GM12873 (cell line): ENCODE data around the gene FOXD3.

ENCODE experiments used
- TF ChIP-seq, protein P1 (sequence below): IDR thresholded peaks from 2 replicates; pipeline ENCODE4 v1.5.1; 2012; ENCODE audit warnings: low read depth, mild to moderate bottlenecking, moderate library complexity, low read length, control low read depth; ENCODE audit not compliant: insufficient read depth; ENCODE audit errors: missing control alignments

Gene FOXD3

DNA sequence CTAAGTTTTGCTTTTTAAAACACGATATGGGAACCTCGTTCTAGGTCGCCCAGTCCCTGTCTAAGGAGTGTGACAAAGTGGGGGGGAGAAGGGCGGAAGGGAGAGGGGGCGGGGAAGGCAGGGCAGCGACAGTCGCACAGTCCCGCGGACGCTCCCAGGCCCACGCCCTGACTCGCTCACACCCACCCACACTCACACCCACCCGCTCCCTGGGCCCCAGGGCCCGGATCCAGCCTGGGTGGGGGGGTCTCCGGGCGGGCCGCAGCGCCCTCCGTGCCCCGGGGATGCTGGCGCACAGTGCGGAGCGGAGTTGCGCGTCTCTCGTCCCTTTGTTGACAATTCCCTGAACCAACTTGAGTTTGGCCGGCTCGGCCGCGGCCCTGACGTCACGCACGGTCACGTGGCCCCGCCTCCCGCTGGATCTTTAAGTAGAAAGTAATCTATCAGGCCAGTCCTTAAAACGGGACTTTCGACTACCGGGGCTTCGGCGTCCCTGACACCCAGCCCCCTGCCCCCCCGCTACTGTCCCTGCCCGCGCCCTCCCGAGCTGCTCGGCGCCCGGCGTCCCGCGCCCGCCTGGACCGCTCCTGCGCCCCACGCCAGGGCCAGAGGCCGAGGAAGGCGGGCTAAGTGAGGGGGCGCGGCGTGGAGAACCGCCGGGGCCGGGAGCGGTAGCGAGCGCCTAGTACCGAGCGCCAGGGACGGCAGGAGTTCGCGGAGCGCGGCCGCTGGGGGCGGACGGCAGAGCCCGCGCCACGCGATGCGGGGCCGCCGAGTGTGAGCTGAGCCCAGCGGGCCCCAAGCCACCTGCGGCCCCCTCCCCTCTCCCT is at the start of gene FOXD3:
TSS of gene FOXD3 (plus strand) at position 454 of the 830 bp plus-strand sequence. CDS start 492 bp downstream, outside the sequence.
- TF ChIP-seq, protein P1, sequence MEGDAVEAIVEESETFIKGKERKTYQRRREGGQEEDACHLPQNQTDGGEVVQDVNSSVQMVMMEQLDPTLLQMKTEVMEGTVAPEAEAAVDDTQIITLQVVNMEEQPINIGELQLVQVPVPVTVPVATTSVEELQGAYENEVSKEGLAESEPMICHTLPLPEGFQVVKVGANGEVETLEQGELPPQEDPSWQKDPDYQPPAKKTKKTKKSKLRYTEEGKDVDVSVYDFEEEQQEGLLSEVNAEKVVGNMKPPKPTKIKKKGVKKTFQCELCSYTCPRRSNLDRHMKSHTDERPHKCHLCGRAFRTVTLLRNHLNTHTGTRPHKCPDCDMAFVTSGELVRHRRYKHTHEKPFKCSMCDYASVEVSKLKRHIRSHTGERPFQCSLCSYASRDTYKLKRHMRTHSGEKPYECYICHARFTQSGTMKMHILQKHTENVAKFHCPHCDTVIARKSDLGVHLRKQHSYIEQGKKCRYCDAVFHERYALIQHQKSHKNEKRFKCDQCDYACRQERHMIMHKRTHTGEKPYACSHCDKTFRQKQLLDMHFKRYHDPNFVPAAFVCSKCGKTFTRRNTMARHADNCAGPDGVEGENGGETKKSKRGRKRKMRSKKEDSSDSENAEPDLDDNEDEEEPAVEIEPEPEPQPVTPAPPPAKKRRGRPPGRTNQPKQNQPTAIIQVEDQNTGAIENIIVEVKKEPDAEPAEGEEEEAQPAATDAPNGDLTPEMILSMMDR, result no peak

DNA sequence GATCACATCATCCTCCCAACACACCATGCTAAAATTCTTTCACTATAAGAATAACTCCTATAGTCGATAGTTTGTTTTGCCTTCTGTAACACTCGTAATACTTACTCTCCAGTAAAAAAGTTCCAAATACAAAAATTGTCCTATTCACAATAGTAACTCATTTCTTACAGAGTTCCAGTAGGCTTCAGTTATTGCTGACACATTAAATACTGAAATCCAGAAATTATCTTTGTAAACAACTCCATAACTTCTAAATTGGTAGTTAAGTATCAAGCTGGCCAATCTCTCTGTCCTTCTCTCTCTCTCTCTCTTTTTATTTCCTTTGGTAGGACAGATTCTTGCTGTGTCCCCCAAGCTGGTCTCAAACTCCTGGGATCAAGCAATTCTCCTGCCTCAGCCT is 49.6 kb upstream of the FOXD3 start:
- TF ChIP-seq, protein P1, result no peak

DNA sequence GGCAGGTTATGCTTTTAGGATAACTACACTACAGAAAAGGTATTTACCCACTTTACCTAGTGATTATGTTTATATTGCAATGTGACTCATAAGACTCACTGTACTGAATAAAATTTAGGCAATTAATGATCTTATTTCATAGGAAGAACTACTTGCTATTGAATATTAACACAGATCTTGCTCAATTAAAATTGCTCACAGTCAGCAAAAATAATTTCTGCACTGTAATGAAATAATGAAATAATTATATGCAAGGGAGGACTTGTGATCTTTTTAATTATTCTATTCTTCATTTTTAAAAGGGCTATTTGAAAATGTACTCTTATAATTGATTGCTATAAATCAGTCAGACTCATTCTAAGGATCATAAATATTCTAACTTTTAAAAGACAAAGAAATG is 48.0 kb upstream of the FOXD3 start:
- TF ChIP-seq, protein P1, result no peak

DNA sequence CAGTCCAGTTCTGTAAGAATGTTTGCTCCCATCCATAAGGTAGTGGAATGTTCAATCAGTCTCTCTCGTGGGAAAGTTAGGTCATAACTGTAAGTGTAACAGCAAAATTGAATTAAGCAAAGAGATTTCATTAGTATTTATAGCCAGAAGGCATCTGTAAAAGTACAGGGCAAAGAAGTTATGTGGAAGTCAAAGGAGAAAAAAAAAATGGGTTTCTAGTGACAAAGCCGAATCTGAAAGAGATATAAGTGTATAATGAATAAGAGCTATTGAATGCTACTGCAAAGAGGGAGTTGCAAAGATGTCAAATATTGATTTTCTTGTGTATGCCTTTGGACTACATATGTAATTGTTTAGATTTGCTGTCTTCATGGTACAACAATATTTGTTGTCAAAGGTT is 47.4 kb upstream of the FOXD3 start:
- TF ChIP-seq, protein P1, result no peak

DNA sequence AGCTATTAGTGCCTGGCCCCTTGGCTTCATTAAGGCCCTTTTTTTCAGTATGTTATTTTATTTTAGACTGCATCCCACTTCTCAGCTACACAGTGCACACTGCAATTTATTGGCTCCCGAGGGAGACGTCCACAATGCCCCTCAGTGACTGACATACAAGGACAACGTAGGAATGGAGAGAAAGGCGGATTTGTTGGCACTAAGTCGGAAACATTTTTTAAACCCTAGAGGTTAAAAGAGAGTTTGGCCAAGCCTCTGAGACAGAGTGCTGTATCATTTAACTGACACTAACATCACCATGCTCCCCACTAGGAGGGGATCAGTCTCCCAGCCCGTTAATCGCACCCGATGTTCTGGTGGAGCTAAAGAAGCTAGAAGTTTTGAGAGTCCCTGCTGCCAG is 45.7 kb upstream of the FOXD3 start:
- TF ChIP-seq, protein P1, result no peak

DNA sequence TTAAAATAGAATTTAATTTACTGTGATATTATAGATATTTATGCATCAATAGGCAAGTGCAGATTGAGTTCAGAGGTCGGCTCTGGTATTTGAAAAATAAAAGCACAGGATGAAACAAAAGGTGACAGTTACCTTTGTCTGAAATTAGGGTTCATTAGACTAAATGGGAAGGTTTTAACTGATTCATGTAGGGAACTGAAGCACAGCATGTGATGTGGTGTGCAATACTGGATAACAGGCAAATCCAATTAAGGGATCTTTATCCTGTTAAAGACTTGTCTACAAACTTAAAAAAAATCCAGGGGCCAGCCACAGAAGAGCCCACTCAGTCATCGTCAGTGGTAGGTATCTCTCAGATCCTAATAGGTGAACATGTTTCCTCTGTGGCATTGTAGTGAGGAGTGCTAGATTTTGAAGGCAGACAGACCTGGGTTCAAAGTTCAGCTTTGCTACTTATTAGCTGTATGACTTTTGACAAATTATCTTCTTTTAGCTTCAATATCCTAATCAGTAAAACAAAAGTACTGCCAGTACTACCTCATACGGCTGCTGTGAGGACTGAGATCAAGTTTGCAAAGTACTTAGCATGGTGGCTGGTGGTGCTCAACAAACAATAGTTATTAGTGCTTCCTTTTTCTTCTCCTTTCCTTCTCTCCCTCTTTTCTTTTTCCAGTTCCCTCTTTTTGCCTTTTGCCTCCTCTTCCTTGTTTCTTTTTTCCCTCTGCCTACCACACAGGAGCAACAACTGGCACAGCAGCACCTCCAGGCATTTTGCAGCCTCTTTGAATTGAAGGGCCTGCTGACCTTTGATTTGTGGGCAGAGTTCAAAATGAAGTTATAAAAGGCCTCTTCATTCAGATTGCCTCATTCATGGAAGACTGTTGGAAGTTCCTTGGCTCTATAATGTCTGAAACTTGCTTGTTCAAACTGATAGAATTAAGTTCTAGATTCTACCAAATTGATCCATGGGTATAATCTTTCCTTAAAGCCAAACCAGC is 44.9 kb upstream of the FOXD3 start:
- TF ChIP-seq, protein P1, result no peak

DNA sequence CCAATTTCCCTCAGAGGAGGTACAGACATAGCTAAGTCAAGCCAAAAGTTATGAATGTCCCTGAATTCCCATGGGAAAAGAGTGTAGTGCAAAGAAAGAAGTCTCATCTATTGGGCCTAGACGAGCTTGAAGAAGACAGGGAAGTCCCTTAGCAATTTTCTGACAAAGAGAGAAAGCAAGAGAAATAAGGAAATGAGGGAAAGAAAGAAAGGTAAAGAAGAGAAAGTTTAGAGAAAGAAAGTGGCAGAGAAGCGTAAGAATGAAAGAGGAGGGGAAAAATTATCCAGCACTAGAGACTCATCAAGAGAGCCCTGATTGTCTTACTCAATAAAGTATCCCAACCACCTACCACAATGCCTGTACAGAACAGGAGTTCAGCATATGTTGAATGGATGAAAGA is 40.6 kb upstream of the FOXD3 start:
- TF ChIP-seq, protein P1, result no peak
